ENCODE results near the gene TBCE. TPM values are rescaled to one million over a fixed set of nuclear protein-coding genes. Genes with fewer than 3 reads are reported as not detected.

Gene TBCE
- total RNA-seq, 6 donors from 2014 or later = 20.8 to 77.5 (median 26.5) TPM

DNA sequence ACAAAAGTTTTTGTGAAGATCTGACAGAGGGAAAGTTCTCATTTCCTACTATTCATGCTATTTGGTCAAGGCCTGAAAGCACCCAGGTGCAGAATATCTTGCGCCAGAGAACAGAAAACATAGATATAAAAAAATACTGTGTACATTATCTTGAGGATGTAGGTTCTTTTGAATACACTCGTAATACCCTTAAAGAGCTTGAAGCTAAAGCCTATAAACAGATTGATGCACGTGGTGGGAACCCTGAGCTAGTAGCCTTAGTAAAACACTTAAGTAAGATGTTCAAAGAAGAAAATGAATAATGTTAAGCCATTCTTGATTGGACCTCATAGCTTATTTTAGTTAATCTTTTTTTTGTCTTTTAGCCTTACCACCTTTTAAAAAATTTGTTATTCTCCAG, 24.8 kb upstream of the TBCE start:
- no peaks in the 10 kb centered on the region for H3K27me3 ChIP-seq
- peaks cover 0 to 44% (median 24%) of the 10 kb centered on the region in 4 donors for H3K36me3 ChIP-seq
- 95 to 97% methylated on average over 3 of the region's 3 CpGs for WGBS, 2 donors
- no peak overlapping the region for H3K27ac ChIP-seq
- H3K9me3 ChIP-seq = no peaks in the 10 kb centered on the region
- ATAC-seq (ENCODE audit: low FRiP score in 2 of 2) (no peak), DNase-seq (no peak)
- peaks cover 0 to 3% (median 0%) of the 10 kb centered on the region in 4 donors for H3K4me1 ChIP-seq
- no peak for TF ChIP-seq POLR2AphosphoS5 (IDR thresholded peaks at IDR 0.05)
- TF ChIP-seq EP300 (IDR thresholded peaks at IDR 0.05) = no peak
- TF ChIP-seq POLR2A (IDR thresholded peaks at IDR 0.05) = no peak
- TF ChIP-seq, protein P1, sequence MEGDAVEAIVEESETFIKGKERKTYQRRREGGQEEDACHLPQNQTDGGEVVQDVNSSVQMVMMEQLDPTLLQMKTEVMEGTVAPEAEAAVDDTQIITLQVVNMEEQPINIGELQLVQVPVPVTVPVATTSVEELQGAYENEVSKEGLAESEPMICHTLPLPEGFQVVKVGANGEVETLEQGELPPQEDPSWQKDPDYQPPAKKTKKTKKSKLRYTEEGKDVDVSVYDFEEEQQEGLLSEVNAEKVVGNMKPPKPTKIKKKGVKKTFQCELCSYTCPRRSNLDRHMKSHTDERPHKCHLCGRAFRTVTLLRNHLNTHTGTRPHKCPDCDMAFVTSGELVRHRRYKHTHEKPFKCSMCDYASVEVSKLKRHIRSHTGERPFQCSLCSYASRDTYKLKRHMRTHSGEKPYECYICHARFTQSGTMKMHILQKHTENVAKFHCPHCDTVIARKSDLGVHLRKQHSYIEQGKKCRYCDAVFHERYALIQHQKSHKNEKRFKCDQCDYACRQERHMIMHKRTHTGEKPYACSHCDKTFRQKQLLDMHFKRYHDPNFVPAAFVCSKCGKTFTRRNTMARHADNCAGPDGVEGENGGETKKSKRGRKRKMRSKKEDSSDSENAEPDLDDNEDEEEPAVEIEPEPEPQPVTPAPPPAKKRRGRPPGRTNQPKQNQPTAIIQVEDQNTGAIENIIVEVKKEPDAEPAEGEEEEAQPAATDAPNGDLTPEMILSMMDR (IDR thresholded peaks at IDR 0.05) = no peak
- H3K4me3 ChIP-seq = no peak overlapping the region

DNA sequence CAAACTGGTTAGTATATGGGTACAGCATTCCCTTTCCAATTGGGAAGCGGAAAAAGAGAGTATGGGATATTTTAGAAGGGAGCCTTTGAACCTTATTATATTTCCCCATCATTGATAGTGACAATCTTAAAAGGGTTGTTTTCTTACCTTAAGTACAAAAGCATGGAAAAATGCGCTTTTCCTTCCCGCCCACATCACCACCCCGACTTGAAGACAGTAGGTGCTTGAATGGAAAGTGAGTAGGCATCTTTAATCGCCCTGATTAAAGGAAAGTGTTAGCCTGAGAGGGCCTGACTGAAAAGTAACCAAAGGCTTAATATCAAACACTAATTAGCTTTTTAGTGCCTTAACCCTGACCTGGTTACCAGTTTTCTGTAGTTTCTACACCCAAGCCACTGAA, 23.5 kb upstream of the TBCE start:
- WGBS, 2 donors = 94 to 97% methylated on average over 5 of the region's 5 CpGs
- Histone ChIP-seq H3K4me1 (no peaks in the 10 kb centered on the region), H3K4me3 (no peak overlapping the region), H3K36me3 (peaks cover 0 to 35% (median 22%) of the 10 kb centered on the region in 4 donors), H3K9me3 (no peaks in the 10 kb centered on the region), H3K27ac (no peak overlapping the region), H3K27me3 (no peaks in the 10 kb centered on the region)
- DNase-seq (no peak), ATAC-seq (ENCODE audit: low FRiP score in 2 of 2) (no peak)
- TF ChIP-seq POLR2AphosphoS5 (IDR thresholded peaks at IDR 0.05) (no peak), EP300 (IDR thresholded peaks at IDR 0.05) (no peak), POLR2A (IDR thresholded peaks at IDR 0.05) (no peak)
- TF ChIP-seq, protein P1 (IDR thresholded peaks at IDR 0.05) = no peak

DNA sequence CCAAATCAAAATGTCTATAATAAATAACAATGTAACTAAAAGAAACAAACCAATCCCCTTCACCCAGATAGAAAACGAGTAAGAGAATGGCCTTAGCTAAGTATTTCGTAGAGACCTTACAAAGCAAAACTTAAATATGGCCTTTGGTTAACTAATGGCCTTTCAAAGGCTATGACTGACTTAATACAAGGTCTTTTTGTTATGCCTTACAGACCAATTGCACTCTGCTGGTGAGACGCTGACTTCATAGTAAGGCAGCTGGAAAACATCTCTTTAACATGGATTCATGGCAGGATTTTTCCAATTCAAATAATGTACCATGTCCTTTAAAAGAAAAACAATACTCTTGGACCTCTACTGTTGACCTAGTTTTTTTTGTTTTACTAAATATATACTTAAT, 15.8 kb upstream of the TBCE start:
- ATAC-seq (ENCODE audit: low FRiP score in 2 of 2) (no peak), DNase-seq (no peak)
- Histone ChIP-seq H3K27me3 (no peaks in the 10 kb centered on the region), H3K4me3 (no peak overlapping the region), H3K9me3 (no peaks in the 10 kb centered on the region), H3K27ac (no peak overlapping the region), H3K36me3 (peaks cover 0 to under 1% (median 0%) of the 10 kb centered on the region in 4 donors), H3K4me1 (no peaks in the 10 kb centered on the region)
- 87 to 95% methylated on average over 3 of the region's 3 CpGs for WGBS, 2 donors
- TF ChIP-seq, protein P1 (IDR thresholded peaks at IDR 0.05) = no peak
- TF ChIP-seq POLR2AphosphoS5 (IDR thresholded peaks at IDR 0.05) = no peak
- TF ChIP-seq EP300 (IDR thresholded peaks at IDR 0.05) = no peak
- TF ChIP-seq POLR2A (IDR thresholded peaks at IDR 0.05) = no peak

DNA sequence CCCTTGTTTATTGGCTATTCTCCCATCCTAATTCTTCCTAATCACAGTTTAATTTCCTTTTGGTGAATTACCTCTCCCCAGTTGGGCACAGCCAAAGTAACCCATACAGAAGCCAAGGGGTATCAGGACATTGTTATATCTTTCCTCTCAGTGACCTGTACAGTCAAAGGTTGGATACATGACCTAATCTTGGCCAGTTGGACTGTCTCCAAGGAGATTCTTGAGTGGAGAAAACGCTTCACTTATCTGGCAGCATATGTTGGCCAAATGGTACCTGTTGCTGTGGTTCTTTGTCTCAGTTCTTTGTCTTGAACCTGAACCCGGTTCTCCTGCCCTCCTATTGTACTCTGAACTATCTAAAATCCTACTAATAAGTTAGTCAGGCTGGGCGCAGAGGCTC, 15.3 kb upstream of the TBCE start:
- H3K4me3 ChIP-seq = no peak overlapping the region
- no peaks in the 10 kb centered on the region for H3K4me1 ChIP-seq
- H3K36me3 ChIP-seq = no peaks in the 10 kb centered on the region
- no peaks in the 10 kb centered on the region for H3K9me3 ChIP-seq
- TF ChIP-seq, protein P1 (IDR thresholded peaks at IDR 0.05) = no peak
- TF ChIP-seq POLR2AphosphoS5 (IDR thresholded peaks at IDR 0.05) = no peak
- TF ChIP-seq POLR2A (IDR thresholded peaks at IDR 0.05) = no peak
- no peak for TF ChIP-seq EP300 (IDR thresholded peaks at IDR 0.05)
- WGBS, 2 donors = 80 to 84% methylated on average over 3 of the region's 3 CpGs
- H3K27me3 ChIP-seq = no peaks in the 10 kb centered on the region
- H3K27ac ChIP-seq = no peak overlapping the region
- ATAC-seq (ENCODE audit: low FRiP score in 2 of 2) = no peak
- no peak for DNase-seq

Measured in upper lobe of left lung (tissue), 6 donors.